Upper lobe of left lung (tissue), 6 donors: Measurements from ENCODE around the gene GATA5. TPM values are rescaled to one million over a fixed set of nuclear protein-coding genes. Genes with fewer than 3 reads are reported as not detected.

Experiments
- ATAC-seq, 2 donors: fragments of 200-7000 bp; cut with Tn5 transposase; one replicate each; pipeline ENCODE4 v1.9.1; 2022; ENCODE audit warnings: mild to moderate bottlenecking in 2 of 2, moderate library complexity in 2 of 2; ENCODE audit not compliant: low FRiP score in 2 of 2
- DNase-seq, 2 donors: peaks; one replicate each; pipeline ENCODE4 v3.0.0-alpha.2; 2019 to 2020
- H3K27ac ChIP-seq, 4 donors: fragments of 200-600 bp; sonication (generic); one replicate each; pipeline ENCODE4 v1.5.1; 2016 to 2019
- H3K27me3 ChIP-seq, 4 donors: fragments of 200-600 bp; sonication (generic); one replicate each; pipeline ENCODE4 v1.5.1; 2017 to 2019
- H3K36me3 ChIP-seq, 4 donors: fragments of 200-600 bp; sonication (generic); one replicate each; pipeline ENCODE4 v1.5.1; 2016 to 2019
- H3K4me1 ChIP-seq, 4 donors: fragments of 200-600 bp; sonication (generic); one replicate each; pipeline ENCODE4 v1.5.1; 2018 to 2019
- H3K4me3 ChIP-seq, 4 donors: fragments of 200-600 bp; sonication (generic); one replicate each; pipeline ENCODE4 v1.5.1; 2017 to 2019; ENCODE audit warnings: mild to moderate bottlenecking in 2 of 4, moderate library complexity in 1 of 4
- H3K9me3 ChIP-seq, 4 donors: fragments of 200-600 bp; sonication (generic); one replicate each; pipeline ENCODE4 v1.5.1; 2018 to 2019
- CTCF ChIP-seq, 6 experiments: fragments of 450-650 bp in 4 of 6; fragments of 200-600 bp in 2 of 6; sonication (generic) in 2 of 6; IDR thresholded peaks; one replicate each; pipeline ENCODE4 v1.5.1; 2016 to 2019; ENCODE audit warnings: antibody characterized with exemption in 6 of 6
- EP300 ChIP-seq, 4 donors: sonication (generic); formaldehyde crosslinking; IDR thresholded peaks; one replicate each; pipeline ENCODE4 v1.5.1; 2017; ENCODE audit warnings: antibody characterized with exemption in 4 of 4, control low read depth in 2 of 4
- POLR2A ChIP-seq, 4 donors: fragments of 450-650 bp; IDR thresholded peaks; one replicate each; pipeline ENCODE4 v1.5.1; 2016 to 2017; ENCODE audit warnings: antibody characterized with exemption in 4 of 4, mild to moderate bottlenecking in 2 of 4
- POLR2AphosphoS5 ChIP-seq, 2 donors: sonication (generic); formaldehyde crosslinking; IDR thresholded peaks; one replicate each; pipeline ENCODE4 v1.5.1; 2017; ENCODE audit warnings: antibody characterized with exemption in 2 of 2
- WGBS, 2 donors: methylation state at CpG; one replicate each; pipeline ENCODE4 v1.1.5; 2017 to 2018; 5-methylcytosine and 5-hydroxymethylcytosine counted together
- total RNA-seq, 6 donors: library from RNA; depleted of rRNA in 4 of 6; stranded (reverse); fragments of >200 nt in 4 of 6; gene quantifications; one replicate each; pipeline versions ENCODE4 v1.1.0 to v1.2.1, GENCODE V29; 2016 to 2021
- donor health status: DM: no; HTN: no; CAD: no; lungs with moderate emphysema.
- donor health status: DM: no; HTN: yes; CAD: no; lungs with severe emphysema.

The GATA5 gene
- total RNA-seq, 6 donors from 2014 or later, result 0.98 to 10.5 (median 2.2) TPM

- 76% methylated on average over 9 of the region's 9 CpGs; no CpG with 5 or more reads in 1 of the 2 donors for WGBS, 2 donors
- ATAC-seq (no peak), DNase-seq (peak in 1 of 2 donors; percentile 65)
- Histone ChIP-seq H3K27ac (no peak overlapping the region), H3K9me3 (no peaks in the 10 kb centered on the region), H3K4me3 (no peak overlapping the region), H3K27me3 (peaks cover 0 to 45% (median 18%) of the 10 kb centered on the region in 4 donors), H3K4me1 (peaks cover 4 to 30% (median 17%) of the 10 kb centered on the region in 4 donors), H3K36me3 (no peaks in the 10 kb centered on the region)
- no peak for TF ChIP-seq POLR2AphosphoS5 (IDR thresholded peaks at IDR 0.05)
- TF ChIP-seq POLR2A (IDR thresholded peaks at IDR 0.05), result no peak
- TF ChIP-seq EP300 (IDR thresholded peaks at IDR 0.05), result no peak
- no peak for TF ChIP-seq CTCF (IDR thresholded peaks at IDR 0.05)
Measured at GRCh38 chr20:62484478-62484877, 8.7 kb upstream of the GATA5 start.

GRCh38 chr20:62483613-62484458 is 8.0 kb upstream of the GATA5 start:
- Histone ChIP-seq H3K27me3 (peaks cover 0 to 45% (median 18%) of the 10 kb centered on the region in 4 donors), H3K27ac (no peak overlapping the region), H3K4me3 (no peak overlapping the region), H3K9me3 (no peaks in the 10 kb centered on the region), H3K36me3 (no peaks in the 10 kb centered on the region), H3K4me1 (peaks cover 4 to 30% (median 17%) of the 10 kb centered on the region in 4 donors)
- 87 to 88% methylated on average over 17 to 25 of the region's 25 CpGs for WGBS, 2 donors
- ATAC-seq, result no peak
- DNase-seq, result peak in 1 of 2 donors; percentile 67
- no peak for TF ChIP-seq EP300 (IDR thresholded peaks at IDR 0.05)
- TF ChIP-seq POLR2AphosphoS5 (IDR thresholded peaks at IDR 0.05), result no peak
- no peak for TF ChIP-seq CTCF (IDR thresholded peaks at IDR 0.05)
- no peak for TF ChIP-seq POLR2A (IDR thresholded peaks at IDR 0.05)

GRCh38 chr20:62482974-62483373 is 7.2 kb upstream of the GATA5 start:
- Histone ChIP-seq H3K27ac (no peak overlapping the region), H3K4me3 (no peak overlapping the region), H3K36me3 (no peaks in the 10 kb centered on the region), H3K4me1 (peaks cover 4 to 30% (median 17%) of the 10 kb centered on the region in 4 donors), H3K27me3 (peaks cover 0 to 47% (median 19%) of the 10 kb centered on the region in 4 donors), H3K9me3 (no peaks in the 10 kb centered on the region)
- WGBS, 2 donors, result 25 to 30% methylated on average over 6 to 8 of the region's 8 CpGs
- TF ChIP-seq EP300 (IDR thresholded peaks at IDR 0.05) (no peak), CTCF (IDR thresholded peaks at IDR 0.05) (no peak), POLR2A (IDR thresholded peaks at IDR 0.05) (no peak), POLR2AphosphoS5 (IDR thresholded peaks at IDR 0.05) (no peak)
- no peak for ATAC-seq
- no peak for DNase-seq

GRCh38 chr20:62482146-62482809 is 6.5 kb upstream of the GATA5 start:
- Histone ChIP-seq H3K36me3 (no peaks in the 10 kb centered on the region), H3K4me3 (no peak overlapping the region), H3K4me1 (peaks cover 4 to 30% (median 17%) of the 10 kb centered on the region in 4 donors), H3K27ac (no peak overlapping the region), H3K27me3 (peaks cover 0 to 47% (median 22%) of the 10 kb centered on the region in 4 donors), H3K9me3 (no peaks in the 10 kb centered on the region)
- TF ChIP-seq EP300 (IDR thresholded peaks at IDR 0.05) (no peak), POLR2A (IDR thresholded peaks at IDR 0.05) (no peak), POLR2AphosphoS5 (IDR thresholded peaks at IDR 0.05) (no peak), CTCF (IDR thresholded peaks at IDR 0.05) (no peak)
- 6 to 8% methylated on average over 13 to 16 of the region's 25 CpGs for WGBS, 2 donors
- no peak for ATAC-seq
- DNase-seq, result peak in 1 of 2 donors; percentile 49
